ENCODE results near the gene COL4A1.

COL4A1 gene

DNA sequence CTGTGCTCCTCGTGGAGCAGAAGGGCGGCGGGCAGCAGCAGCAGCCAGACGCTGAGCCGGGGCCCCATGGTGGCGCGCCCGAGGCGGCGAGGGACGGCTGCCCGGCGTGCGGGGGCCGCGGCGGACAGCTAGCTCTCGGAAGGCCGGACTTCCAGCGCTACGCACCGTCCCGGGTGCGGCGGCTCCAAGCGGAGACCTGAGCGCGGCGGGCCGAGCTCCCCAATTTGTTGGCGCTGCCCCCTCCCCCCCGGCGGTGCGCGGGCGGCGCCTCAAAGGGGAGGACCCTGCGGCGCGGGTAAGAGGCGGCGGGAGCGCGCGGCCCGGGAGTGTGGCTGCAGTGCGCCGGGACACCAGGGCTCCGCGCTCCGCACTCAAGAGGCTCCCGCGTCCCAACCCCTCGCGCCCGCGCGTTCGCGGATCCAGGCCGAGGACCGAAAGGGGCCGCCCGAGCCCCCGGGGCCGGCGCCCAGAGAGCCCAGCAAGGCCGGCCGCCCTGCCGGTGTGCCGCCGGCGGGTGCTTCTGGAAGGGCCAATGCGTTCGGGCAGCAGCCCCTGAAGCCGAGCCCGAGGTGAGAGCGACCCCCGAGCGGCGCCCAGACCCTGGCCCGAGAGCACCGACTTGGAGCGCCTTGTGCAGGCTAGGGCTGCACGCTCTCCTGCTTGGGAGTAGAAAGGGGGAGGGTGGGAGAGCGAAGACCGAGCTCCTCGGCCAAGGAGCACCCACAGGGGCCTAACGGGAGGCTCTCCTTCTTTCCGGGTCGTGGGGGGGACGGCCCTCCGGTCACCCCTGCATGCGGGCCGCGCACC, at the start of gene COL4A1, which contains the start of gene COL4A2:
Gene COL4A1 (minus strand): TSS at position 198 of the 807 bp plus-strand sequence. CDS start 130 bp downstream, at position 68.
Gene COL4A2 (plus strand): TSS at position 325 of the 807 bp plus-strand sequence. CDS start 620 bp downstream, outside the sequence.
- TF ChIP-seq, protein P1, sequence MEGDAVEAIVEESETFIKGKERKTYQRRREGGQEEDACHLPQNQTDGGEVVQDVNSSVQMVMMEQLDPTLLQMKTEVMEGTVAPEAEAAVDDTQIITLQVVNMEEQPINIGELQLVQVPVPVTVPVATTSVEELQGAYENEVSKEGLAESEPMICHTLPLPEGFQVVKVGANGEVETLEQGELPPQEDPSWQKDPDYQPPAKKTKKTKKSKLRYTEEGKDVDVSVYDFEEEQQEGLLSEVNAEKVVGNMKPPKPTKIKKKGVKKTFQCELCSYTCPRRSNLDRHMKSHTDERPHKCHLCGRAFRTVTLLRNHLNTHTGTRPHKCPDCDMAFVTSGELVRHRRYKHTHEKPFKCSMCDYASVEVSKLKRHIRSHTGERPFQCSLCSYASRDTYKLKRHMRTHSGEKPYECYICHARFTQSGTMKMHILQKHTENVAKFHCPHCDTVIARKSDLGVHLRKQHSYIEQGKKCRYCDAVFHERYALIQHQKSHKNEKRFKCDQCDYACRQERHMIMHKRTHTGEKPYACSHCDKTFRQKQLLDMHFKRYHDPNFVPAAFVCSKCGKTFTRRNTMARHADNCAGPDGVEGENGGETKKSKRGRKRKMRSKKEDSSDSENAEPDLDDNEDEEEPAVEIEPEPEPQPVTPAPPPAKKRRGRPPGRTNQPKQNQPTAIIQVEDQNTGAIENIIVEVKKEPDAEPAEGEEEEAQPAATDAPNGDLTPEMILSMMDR (IDR thresholded peaks at IDR 0.05; ENCODE audit: control insufficient read depth, extremely low read depth, insufficient read depth) = no peak
- H3K4me3 ChIP-seq (ENCODE audit: low read depth, low read length) = no peak within 1 kb of the TSS
- DNase-seq (ENCODE audit: low read depth) = no peak

DNA sequence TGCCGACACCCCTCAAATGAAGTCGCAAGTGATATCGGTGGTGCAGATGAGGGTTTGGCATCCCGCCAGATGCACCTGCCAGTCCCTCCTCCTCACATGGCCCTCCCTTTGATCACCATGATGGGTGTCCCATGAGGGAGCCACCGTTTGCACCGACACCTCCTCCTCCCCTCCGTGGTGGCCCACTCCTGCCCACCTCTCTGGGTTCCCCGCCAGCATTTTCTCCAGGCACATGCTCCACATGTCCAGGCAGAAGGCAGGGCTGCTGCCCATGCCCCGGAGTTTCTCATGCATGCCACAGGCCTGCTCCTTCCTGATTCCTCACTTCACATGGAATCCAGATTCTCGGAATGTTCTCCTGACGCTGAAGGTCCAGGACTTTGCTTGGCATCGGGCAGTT, 49.4 kb upstream of the COL4A1 start:
- no peak for DNase-seq (ENCODE audit: low read depth)
- TF ChIP-seq, protein P1 (IDR thresholded peaks at IDR 0.05; ENCODE audit: control insufficient read depth, extremely low read depth, insufficient read depth) = no peak
- H3K4me3 ChIP-seq (ENCODE audit: low read depth, low read length) = no peak overlapping the region

GRCh38 chr13:110354715-110355473, 47.9 kb upstream of the COL4A1 start:
- TF ChIP-seq, protein P1 (IDR thresholded peaks at IDR 0.05; ENCODE audit: control insufficient read depth, extremely low read depth, insufficient read depth) = no peak
- DNase-seq (ENCODE audit: low read depth) = no peak
- no peak overlapping the region for H3K4me3 ChIP-seq (ENCODE audit: low read depth, low read length)

GRCh38 chr13:110354123-110354627, 47.2 kb upstream of the COL4A1 start:
- TF ChIP-seq, protein P1 (IDR thresholded peaks at IDR 0.05; ENCODE audit: control insufficient read depth, extremely low read depth, insufficient read depth) = no peak

GRCh38 chr13:110353339-110353977, 46.5 kb upstream of the COL4A1 start:
- H3K4me3 ChIP-seq (ENCODE audit: low read depth, low read length) = no peak overlapping the region
- TF ChIP-seq, protein P1 (IDR thresholded peaks at IDR 0.05; ENCODE audit: control insufficient read depth, extremely low read depth, insufficient read depth) = no peak
- DNase-seq (ENCODE audit: low read depth) = no peak

More at GRCh38 chr13:110354123-110354627, 47.2 kb upstream of the COL4A1 start:
- no peak overlapping the region for H3K4me3 ChIP-seq (ENCODE audit: low read depth, low read length)
- peak; percentile 62 for DNase-seq (ENCODE audit: low read depth)

DNA sequence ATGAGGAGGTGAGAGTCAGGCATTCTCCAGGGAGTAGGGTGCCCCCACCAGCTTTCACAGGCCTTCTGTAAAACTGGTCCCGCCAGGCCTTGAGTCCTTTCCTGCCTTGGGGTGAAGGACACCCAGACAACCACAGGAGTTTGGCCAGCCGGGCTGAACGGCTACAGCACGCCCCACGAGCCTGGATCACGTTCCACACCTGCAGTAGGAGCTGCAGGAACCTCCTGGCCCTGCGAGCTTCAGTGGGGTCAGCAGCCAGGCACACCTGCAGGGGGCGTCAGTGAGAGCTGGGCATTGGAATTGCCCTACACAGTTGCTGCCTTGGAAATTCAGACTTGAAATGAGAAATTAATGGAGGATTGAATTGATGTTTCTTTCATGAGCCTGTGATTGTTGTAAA, 45.8 kb upstream of the COL4A1 start:
- H3K4me3 ChIP-seq (ENCODE audit: low read depth, low read length) = no peak overlapping the region
- no peak for DNase-seq (ENCODE audit: low read depth)
- TF ChIP-seq, protein P1 (IDR thresholded peaks at IDR 0.05; ENCODE audit: control insufficient read depth, extremely low read depth, insufficient read depth) = no peak
